ENCODE results near the gene OCA2.

Gene OCA2

DNA sequence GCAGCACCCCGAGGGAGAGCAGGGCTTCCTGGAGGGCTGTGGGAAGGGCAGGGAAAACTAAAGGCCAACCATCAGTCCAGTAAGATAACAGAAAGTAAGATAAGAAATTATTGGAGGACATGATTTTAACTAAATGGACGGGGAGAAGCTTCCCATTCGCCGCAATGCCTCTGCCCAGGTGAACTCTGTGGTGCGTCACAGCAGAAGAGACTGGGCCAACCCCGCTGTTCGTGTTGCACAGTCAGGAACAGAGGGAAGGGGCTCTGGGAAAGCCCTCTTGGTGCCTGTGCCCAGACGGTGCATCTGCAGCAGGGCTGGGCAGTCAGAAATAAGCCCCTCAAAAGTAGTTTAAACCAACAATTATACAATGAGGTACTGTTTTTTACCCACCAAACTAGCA lies 284.1 kb downstream of the OCA2 start:
- TF ChIP-seq TAF1 (IDR thresholded peaks at IDR 0.05; ENCODE audit: borderline replicate concordance, insufficient read depth, low read length) (no peak), POLR2AphosphoS5 (IDR thresholded peaks at IDR 0.05; ENCODE audit: low read depth, low read length) (no peak), FOXP2 (optimal IDR thresholded peaks at IDR 0.05; ENCODE audit: borderline replicate concordance, extremely low read depth, extremely low read length, insufficient read depth) (no peak), SIN3A (IDR thresholded peaks at IDR 0.05; ENCODE audit: borderline replicate concordance, insufficient read depth, low read length) (no peak)
- TF ChIP-seq, protein P1, sequence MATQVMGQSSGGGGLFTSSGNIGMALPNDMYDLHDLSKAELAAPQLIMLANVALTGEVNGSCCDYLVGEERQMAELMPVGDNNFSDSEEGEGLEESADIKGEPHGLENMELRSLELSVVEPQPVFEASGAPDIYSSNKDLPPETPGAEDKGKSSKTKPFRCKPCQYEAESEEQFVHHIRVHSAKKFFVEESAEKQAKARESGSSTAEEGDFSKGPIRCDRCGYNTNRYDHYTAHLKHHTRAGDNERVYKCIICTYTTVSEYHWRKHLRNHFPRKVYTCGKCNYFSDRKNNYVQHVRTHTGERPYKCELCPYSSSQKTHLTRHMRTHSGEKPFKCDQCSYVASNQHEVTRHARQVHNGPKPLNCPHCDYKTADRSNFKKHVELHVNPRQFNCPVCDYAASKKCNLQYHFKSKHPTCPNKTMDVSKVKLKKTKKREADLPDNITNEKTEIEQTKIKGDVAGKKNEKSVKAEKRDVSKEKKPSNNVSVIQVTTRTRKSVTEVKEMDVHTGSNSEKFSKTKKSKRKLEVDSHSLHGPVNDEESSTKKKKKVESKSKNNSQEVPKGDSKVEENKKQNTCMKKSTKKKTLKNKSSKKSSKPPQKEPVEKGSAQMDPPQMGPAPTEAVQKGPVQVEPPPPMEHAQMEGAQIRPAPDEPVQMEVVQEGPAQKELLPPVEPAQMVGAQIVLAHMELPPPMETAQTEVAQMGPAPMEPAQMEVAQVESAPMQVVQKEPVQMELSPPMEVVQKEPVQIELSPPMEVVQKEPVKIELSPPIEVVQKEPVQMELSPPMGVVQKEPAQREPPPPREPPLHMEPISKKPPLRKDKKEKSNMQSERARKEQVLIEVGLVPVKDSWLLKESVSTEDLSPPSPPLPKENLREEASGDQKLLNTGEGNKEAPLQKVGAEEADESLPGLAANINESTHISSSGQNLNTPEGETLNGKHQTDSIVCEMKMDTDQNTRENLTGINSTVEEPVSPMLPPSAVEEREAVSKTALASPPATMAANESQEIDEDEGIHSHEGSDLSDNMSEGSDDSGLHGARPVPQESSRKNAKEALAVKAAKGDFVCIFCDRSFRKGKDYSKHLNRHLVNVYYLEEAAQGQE (IDR thresholded peaks at IDR 0.05; ENCODE audit: insufficient read depth in 1 of 2, low read depth in 2 of 2, low read length in 2 of 2): no peak

DNA sequence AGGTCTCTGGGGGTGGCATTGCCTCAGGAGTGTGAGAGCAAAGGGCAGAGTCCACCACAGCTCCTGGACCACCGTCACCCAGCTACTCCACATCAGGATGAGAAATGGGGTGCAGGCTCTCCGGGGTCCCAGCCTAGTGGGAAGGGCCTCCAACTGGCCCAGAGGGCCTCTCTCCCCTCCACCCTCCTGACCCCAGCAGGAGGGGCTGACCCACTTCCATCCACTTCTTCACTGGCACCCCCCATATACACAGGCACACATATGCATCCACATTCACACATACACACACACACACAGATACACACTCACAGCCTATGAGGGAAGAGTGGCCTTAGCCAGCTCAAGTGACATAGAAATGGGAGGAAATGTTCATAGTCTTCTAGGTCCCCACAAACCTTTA lies 286.0 kb downstream of the OCA2 start:
- TF ChIP-seq, protein P1 (IDR thresholded peaks at IDR 0.05; ENCODE audit: insufficient read depth in 1 of 2, low read depth in 2 of 2, low read length in 2 of 2): no peak
- TF ChIP-seq SIN3A (IDR thresholded peaks at IDR 0.05; ENCODE audit: borderline replicate concordance, insufficient read depth, low read length): no peak
- TF ChIP-seq TAF1 (IDR thresholded peaks at IDR 0.05; ENCODE audit: borderline replicate concordance, insufficient read depth, low read length): no peak
- no peak for TF ChIP-seq FOXP2 (optimal IDR thresholded peaks at IDR 0.05; ENCODE audit: borderline replicate concordance, extremely low read depth, extremely low read length, insufficient read depth)
- no peak for TF ChIP-seq POLR2AphosphoS5 (IDR thresholded peaks at IDR 0.05; ENCODE audit: low read depth, low read length)

DNA sequence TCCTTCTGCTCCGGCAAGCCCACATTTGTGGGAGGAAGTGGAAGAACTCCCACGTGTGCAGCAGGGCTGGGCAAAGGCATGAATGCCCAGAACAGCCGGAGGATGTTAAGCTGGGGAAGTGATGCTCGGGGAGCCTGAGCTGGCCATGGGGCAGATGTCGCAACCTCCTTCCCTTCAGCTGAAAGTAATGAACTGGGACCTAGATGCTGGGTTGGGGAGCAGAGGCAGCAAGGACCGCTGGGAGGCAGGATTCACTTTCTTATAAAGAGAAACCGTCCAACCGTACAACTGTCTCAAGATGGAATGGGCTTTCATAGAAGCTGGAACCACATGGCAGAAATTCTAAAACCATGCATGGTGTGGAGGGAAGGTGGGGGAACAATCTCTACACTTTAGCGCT lies 290.9 kb downstream of the OCA2 start:
- TF ChIP-seq SIN3A (IDR thresholded peaks at IDR 0.05; ENCODE audit: borderline replicate concordance, insufficient read depth, low read length): no peak
- TF ChIP-seq FOXP2 (optimal IDR thresholded peaks at IDR 0.05; ENCODE audit: borderline replicate concordance, extremely low read depth, extremely low read length, insufficient read depth): no peak
- TF ChIP-seq, protein P1 (IDR thresholded peaks at IDR 0.05; ENCODE audit: insufficient read depth in 1 of 2, low read depth in 2 of 2, low read length in 2 of 2): no peak
- TF ChIP-seq TAF1 (IDR thresholded peaks at IDR 0.05; ENCODE audit: borderline replicate concordance, insufficient read depth, low read length): no peak
- no peak for TF ChIP-seq POLR2AphosphoS5 (IDR thresholded peaks at IDR 0.05; ENCODE audit: low read depth, low read length)

DNA sequence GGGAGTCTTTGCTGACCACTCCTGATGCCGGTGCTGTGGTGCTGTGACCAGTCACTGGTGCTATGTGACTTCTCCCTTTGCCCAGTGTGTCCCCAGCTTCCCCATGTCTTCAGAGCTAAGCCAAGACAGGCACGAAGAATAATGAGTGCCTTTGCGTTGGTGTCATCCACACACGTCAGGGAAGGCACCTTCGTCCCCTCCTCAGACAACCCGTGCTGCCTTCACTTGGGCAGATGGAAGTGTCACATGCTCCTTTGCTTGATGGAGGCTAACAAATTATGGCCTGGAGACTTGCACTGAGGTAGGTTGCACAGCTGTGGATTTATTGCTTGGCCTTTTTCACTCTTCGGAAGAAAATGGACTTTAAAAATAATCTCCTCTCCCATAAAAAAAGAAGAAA lies 291.8 kb downstream of the OCA2 start:
- TF ChIP-seq SIN3A (IDR thresholded peaks at IDR 0.05; ENCODE audit: borderline replicate concordance, insufficient read depth, low read length) (no peak), FOXP2 (optimal IDR thresholded peaks at IDR 0.05; ENCODE audit: borderline replicate concordance, extremely low read depth, extremely low read length, insufficient read depth) (no peak), TAF1 (IDR thresholded peaks at IDR 0.05; ENCODE audit: borderline replicate concordance, insufficient read depth, low read length) (no peak), POLR2AphosphoS5 (IDR thresholded peaks at IDR 0.05; ENCODE audit: low read depth, low read length) (no peak)
- TF ChIP-seq, protein P1 (IDR thresholded peaks at IDR 0.05; ENCODE audit: insufficient read depth in 1 of 2, low read depth in 2 of 2, low read length in 2 of 2): no peak

DNA sequence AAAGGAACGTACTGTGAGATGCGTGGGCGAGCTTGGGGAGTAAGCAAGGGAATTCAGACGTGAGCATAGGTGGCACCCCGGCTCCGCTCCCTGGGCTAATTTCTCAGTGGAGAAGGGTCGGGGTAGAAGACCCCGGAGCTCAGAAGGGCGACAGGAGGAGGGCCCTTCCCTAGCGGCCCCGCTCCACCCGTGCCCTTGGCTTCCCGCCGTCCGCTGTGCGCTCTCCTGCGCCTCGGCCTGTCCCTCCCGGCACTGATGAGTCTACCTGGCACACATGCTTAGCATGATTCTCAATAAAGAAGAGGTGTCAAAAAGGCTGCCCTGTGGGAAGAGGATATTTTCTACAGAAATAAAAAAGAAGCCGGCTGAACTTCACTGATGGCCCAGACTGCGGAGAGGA lies 292.7 kb downstream of the OCA2 start:
- no peak for TF ChIP-seq POLR2AphosphoS5 (IDR thresholded peaks at IDR 0.05; ENCODE audit: low read depth, low read length)
- TF ChIP-seq SIN3A (IDR thresholded peaks at IDR 0.05; ENCODE audit: borderline replicate concordance, insufficient read depth, low read length): no peak
- TF ChIP-seq, protein P1 (IDR thresholded peaks at IDR 0.05; ENCODE audit: insufficient read depth in 1 of 2, low read depth in 2 of 2, low read length in 2 of 2): no peak
- no peak for TF ChIP-seq FOXP2 (optimal IDR thresholded peaks at IDR 0.05; ENCODE audit: borderline replicate concordance, extremely low read depth, extremely low read length, insufficient read depth)
- TF ChIP-seq TAF1 (IDR thresholded peaks at IDR 0.05; ENCODE audit: borderline replicate concordance, insufficient read depth, low read length): no peak

Measured in PFSK-1 (cell line).